Measurements from ENCODE around the gene KRT33B.

Gene KRT33B

DNA sequence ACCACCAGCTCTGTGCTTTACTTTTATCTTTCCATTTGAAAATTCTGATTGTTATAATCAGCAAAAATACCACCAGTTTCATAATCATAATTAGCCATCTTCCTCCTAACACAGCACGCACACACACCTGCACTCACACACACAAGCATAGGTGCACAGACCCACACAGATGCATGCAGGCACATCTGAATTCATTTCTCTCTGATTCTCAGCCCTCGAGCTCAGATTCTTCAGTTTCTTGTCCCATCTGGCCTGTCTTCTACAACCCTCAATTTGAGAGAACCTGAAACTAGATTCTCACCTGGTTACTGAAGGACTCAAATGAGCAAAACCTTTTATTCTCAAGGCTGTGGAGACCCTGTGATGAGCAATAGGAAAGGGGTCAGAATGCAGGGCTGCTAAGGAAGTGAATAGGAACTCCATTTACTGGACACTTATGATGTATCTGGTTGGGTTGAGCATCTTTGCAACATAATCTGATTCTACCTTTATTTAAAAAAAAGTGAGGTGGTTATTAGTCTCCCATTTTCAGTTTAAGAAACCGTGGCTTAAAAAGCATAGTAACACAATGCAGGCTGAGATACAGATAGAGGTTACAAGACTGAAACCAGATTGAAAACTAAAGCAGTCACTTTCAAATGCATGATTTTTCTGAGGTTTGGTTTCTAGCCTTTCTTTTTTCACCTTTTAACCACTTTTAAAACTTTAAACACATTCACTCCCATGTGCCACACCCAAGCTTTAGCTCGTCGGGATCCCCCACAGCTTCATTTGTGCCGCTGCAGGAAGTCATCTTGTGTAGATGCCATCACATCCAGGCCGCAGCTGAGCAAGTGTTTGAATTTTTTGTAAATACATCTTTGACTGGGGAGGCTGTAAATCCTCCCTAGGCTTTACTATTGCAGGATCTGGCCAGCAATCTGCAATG lies 28.4 kb downstream of the KRT33B start:
- H3K4me3 ChIP-seq (ENCODE audit: low read length) = no peak overlapping the region

GRCh38 chr17:41340494-41340893 lies 29.1 kb downstream of the KRT33B start:
- DNase-seq (ENCODE audit: low read depth) = no peak

More for the DNA sequence above, 28.4 kb downstream of the KRT33B start:
- H3K4me1 ChIP-seq (ENCODE audit: control insufficient read depth, insufficient read depth, low read length) = peaks cover 5% of the 10 kb centered on the region
- H3K27me3 ChIP-seq (replicated peaks; ENCODE audit: control insufficient read depth, insufficient read depth, low read length) = peaks cover 14% of the 10 kb centered on the region
- H3K9me3 ChIP-seq (ENCODE audit: control insufficient read depth, low read length) = peaks cover 26% of the 10 kb centered on the region
- H3K36me3 ChIP-seq (ENCODE audit: control insufficient read depth, insufficient read depth, low read length, severe bottlenecking) = no peaks in the 10 kb centered on the region
- DNase-seq (ENCODE audit: low read depth) = no peak
- H3K9ac ChIP-seq (ENCODE audit: low read length) = no peak overlapping the region

DNA sequence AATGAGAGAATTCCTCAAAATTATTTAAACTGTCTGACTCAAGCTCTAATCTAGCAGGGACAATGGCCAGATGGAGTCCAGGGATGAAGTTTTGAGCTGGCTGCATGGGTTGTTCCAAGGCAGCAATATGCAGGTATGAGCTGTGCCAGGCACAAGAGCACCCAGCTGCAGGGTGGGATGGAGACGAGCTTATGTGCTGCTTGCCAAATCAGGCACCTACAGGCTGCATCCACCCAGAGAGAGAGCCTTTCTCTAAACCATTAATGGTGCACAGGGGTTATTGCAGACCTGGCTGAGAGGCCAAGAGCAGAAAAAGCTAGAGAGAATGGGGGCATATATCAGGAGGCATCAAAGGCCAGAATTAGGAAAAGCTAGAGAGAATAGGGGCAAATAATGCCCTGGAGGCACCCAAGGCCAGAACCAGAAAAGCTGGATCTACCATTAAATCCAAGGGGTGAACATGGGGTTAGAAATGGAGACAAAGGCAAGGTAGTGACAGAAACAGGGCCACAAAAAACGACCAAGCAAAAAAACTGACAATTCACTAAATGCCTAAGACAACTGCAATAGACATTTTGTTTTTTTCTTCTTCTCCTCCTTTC lies 29.9 kb downstream of the KRT33B start:
- H3K9ac ChIP-seq (ENCODE audit: low read length) = no peak overlapping the region
- no peaks in the 10 kb centered on the region for H3K36me3 ChIP-seq (ENCODE audit: control insufficient read depth, insufficient read depth, low read length, severe bottlenecking)
- no peak for DNase-seq (ENCODE audit: low read depth)
- H3K4me1 ChIP-seq (ENCODE audit: control insufficient read depth, insufficient read depth, low read length) = peaks cover 5% of the 10 kb centered on the region
- H3K27me3 ChIP-seq (replicated peaks; ENCODE audit: control insufficient read depth, insufficient read depth, low read length) = peaks cover 19% of the 10 kb centered on the region
- H3K9me3 ChIP-seq (ENCODE audit: control insufficient read depth, low read length) = peaks cover 26% of the 10 kb centered on the region
- H3K4me3 ChIP-seq (ENCODE audit: low read length) = no peak overlapping the region

More at GRCh38 chr17:41340494-41340893, 29.1 kb downstream of the KRT33B start:
- peaks cover 5% of the 10 kb centered on the region for H3K4me1 ChIP-seq (ENCODE audit: control insufficient read depth, insufficient read depth, low read length)
- H3K27me3 ChIP-seq (replicated peaks; ENCODE audit: control insufficient read depth, insufficient read depth, low read length) = peaks cover 14% of the 10 kb centered on the region
- H3K4me3 ChIP-seq (ENCODE audit: low read length) = no peak overlapping the region
- H3K9ac ChIP-seq (ENCODE audit: low read length) = no peak overlapping the region
- H3K9me3 ChIP-seq (ENCODE audit: control insufficient read depth, low read length) = peaks cover 26% of the 10 kb centered on the region
- H3K36me3 ChIP-seq (ENCODE audit: control insufficient read depth, insufficient read depth, low read length, severe bottlenecking) = no peaks in the 10 kb centered on the region

DNA sequence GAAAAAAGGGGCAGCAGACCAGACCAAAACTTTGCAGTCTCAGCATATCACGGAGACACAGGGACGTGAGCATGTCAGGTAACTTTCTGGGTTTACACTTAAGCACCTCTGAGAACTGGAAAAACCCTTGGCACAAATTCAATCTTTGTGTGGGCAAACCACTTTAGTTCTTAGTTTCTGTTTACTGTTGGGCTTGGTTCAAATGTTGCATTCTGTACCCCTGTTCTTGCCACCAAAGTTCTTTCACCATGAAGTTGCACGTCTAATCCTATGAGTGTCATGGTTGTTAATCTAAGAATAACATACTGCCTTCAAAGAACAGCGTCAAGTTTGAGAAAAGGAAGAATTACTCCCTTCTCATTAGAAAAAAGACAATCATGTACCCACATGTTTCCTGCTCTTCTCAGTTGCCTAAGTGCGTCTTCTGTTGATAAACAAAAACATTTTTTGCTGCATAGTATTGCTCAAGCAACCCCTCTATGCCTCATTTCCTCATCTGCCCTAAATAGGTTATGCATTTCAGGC lies 30.6 kb downstream of the KRT33B start:
- Histone ChIP-seq H3K9me3 (ENCODE audit: control insufficient read depth, low read length) (peaks cover 26% of the 10 kb centered on the region), H3K4me1 (ENCODE audit: control insufficient read depth, insufficient read depth, low read length) (peaks cover 5% of the 10 kb centered on the region), H3K9ac (ENCODE audit: low read length) (no peak overlapping the region), H3K4me3 (ENCODE audit: low read length) (no peak overlapping the region), H3K36me3 (ENCODE audit: control insufficient read depth, insufficient read depth, low read length, severe bottlenecking) (no peaks in the 10 kb centered on the region), H3K27me3 (replicated peaks; ENCODE audit: control insufficient read depth, insufficient read depth, low read length) (peaks cover 25% of the 10 kb centered on the region)
- peak; percentile 46 for DNase-seq (ENCODE audit: low read depth)

- Histone ChIP-seq H3K4me1 (ENCODE audit: control insufficient read depth, insufficient read depth, low read length) (peaks cover 5% of the 10 kb centered on the region), H3K9ac (ENCODE audit: low read length) (no peak overlapping the region), H3K36me3 (ENCODE audit: control insufficient read depth, insufficient read depth, low read length, severe bottlenecking) (no peaks in the 10 kb centered on the region), H3K4me3 (ENCODE audit: low read length) (no peak overlapping the region), H3K9me3 (ENCODE audit: control insufficient read depth, low read length) (no peaks in the 10 kb centered on the region), H3K27me3 (replicated peaks; ENCODE audit: control insufficient read depth, insufficient read depth, low read length) (peaks cover 19% of the 10 kb centered on the region)
- no peak for DNase-seq (ENCODE audit: low read depth)
Observed at GRCh38 chr17:41335747-41336146, 33.9 kb downstream of the KRT33B start.

DNA sequence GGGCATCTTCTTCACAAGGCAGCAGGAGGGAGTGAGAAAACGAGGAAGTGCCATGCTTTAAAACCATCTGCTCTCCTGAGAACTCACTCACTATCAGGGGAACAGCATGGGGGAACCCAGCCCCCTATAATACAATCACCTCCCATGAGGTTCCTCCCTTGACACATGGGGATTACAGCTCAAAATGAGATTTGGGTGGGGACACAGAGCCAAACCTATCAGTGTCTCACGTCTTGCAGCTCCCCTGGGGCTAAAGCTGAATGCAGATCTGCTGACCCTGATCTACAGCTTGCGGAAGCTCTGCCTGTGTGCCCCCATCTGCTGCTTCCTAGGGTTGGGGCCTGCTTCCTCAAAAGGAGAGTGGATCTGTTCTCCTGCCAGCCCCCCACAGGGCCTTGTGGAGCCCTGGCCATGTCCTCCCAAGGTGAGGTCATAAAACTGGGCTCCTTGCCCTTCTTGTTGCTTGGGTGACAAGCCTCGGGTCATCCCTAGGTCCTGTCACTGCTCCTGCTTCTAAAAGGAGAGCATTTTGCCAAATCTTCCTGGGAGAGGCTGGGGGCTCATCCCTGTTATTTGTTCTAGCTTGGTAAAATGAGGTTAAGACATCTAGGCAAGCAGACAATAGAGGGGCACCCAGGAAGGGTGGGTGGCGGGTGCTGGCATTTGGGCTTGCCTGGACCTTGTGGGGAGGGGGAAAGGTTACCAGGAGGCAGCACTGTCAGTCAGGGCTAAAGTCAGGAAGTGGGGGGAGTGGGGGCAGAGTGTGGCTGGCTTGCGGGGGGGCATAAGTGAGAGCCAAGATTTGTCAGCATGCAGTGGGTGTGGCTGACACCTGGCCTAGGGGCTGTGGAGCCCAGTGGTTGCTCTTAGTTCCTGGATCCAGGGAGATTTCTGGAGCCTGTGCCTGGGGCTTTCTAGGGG lies 35.0 kb downstream of the KRT33B start:
- peaks cover 5% of the 10 kb centered on the region for H3K4me1 ChIP-seq (ENCODE audit: control insufficient read depth, insufficient read depth, low read length)
- H3K9ac ChIP-seq (ENCODE audit: low read length) = no peak overlapping the region
- DNase-seq (ENCODE audit: low read depth) = no peak
- no peak overlapping the region for H3K4me3 ChIP-seq (ENCODE audit: low read length)
- H3K27me3 ChIP-seq (replicated peaks; ENCODE audit: control insufficient read depth, insufficient read depth, low read length) = peaks cover 15% of the 10 kb centered on the region
- no peaks in the 10 kb centered on the region for H3K36me3 ChIP-seq (ENCODE audit: control insufficient read depth, insufficient read depth, low read length, severe bottlenecking)
- no peaks in the 10 kb centered on the region for H3K9me3 ChIP-seq (ENCODE audit: control insufficient read depth, low read length)

DNA sequence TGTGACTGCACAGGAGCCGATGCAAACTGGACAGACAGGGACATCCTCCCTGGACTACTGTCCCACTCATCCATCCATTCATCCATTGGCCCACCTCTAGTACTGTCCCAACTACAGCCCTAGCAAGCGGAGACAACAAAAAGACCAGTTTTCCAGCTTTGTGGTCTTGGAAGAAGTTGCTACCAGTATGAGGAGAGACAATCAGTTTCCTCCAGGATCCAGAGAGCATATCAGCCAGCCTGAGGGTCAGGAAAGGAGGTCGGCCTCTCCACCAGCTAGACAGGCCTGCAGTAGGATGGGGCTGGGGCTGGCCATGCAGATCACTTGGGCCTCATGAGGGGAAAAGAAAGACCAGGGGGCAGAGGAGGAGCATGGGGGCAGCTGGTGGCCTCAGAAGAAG lies 35.8 kb downstream of the KRT33B start:
- no peak for DNase-seq (ENCODE audit: low read depth)
- Histone ChIP-seq H3K9ac (ENCODE audit: low read length) (no peak overlapping the region), H3K36me3 (ENCODE audit: control insufficient read depth, insufficient read depth, low read length, severe bottlenecking) (no peaks in the 10 kb centered on the region), H3K27me3 (replicated peaks; ENCODE audit: control insufficient read depth, insufficient read depth, low read length) (peaks cover 12% of the 10 kb centered on the region), H3K4me1 (ENCODE audit: control insufficient read depth, insufficient read depth, low read length) (no peaks in the 10 kb centered on the region), H3K9me3 (ENCODE audit: control insufficient read depth, low read length) (no peaks in the 10 kb centered on the region), H3K4me3 (ENCODE audit: low read length) (no peak overlapping the region)

GRCh38 chr17:41333098-41333497 lies 36.5 kb downstream of the KRT33B start:
- Histone ChIP-seq H3K4me1 (ENCODE audit: control insufficient read depth, insufficient read depth, low read length) (no peaks in the 10 kb centered on the region), H3K36me3 (ENCODE audit: control insufficient read depth, insufficient read depth, low read length, severe bottlenecking) (no peaks in the 10 kb centered on the region), H3K27me3 (replicated peaks; ENCODE audit: control insufficient read depth, insufficient read depth, low read length) (peaks cover 12% of the 10 kb centered on the region), H3K4me3 (ENCODE audit: low read length) (no peak overlapping the region), H3K9ac (ENCODE audit: low read length) (no peak overlapping the region), H3K9me3 (ENCODE audit: control insufficient read depth, low read length) (no peaks in the 10 kb centered on the region)
- no peak for DNase-seq (ENCODE audit: low read depth)

DNA sequence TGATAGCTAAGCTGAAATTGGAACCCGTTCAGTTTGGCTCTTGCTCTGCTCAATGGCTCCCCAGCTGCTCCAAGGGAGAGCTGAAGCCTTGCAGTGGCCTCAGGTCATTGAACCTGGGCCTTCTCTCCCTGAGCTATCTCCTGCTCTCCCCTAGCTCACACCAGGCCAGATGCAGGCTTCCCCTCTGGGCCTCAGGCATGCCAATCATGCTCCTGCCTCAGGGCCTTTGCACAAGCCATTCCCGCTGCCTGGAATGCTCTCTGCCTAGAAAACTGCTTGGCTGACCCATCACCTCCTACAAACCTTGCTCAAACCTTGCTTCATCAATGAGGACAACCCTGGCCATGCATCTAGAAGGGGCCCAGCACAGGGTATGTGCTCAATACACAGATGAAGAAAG lies 37.4 kb downstream of the KRT33B start:
- no peak overlapping the region for H3K4me3 ChIP-seq (ENCODE audit: low read length)
- H3K9ac ChIP-seq (ENCODE audit: low read length) = no peak overlapping the region
- no peaks in the 10 kb centered on the region for H3K4me1 ChIP-seq (ENCODE audit: control insufficient read depth, insufficient read depth, low read length)
- no peak for DNase-seq (ENCODE audit: low read depth)
- no peaks in the 10 kb centered on the region for H3K9me3 ChIP-seq (ENCODE audit: control insufficient read depth, low read length)
- H3K27me3 ChIP-seq (replicated peaks; ENCODE audit: control insufficient read depth, insufficient read depth, low read length) = peaks cover 12% of the 10 kb centered on the region
- no peaks in the 10 kb centered on the region for H3K36me3 ChIP-seq (ENCODE audit: control insufficient read depth, insufficient read depth, low read length, severe bottlenecking)

DNA sequence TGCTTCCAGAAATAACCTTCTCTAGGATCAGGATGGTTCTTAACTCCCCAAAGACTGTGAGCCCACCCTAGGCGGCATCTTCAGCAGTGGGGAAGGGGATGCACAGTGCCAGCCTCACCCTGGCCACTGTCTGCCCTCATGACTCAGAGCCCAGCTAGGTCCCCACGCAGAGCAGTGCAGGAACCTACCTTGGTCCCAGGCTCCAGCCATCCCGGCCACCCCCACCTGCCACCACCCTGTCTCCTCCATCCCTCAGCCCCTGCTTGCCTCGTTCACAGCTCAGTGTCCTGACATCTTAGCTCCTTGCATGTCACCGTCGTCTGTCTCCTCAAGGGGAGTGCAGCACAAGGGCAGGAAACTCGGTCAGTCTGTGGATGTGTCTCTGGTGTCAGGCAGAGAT lies 38.0 kb downstream of the KRT33B start:
- Histone ChIP-seq H3K36me3 (ENCODE audit: control insufficient read depth, insufficient read depth, low read length, severe bottlenecking) (no peaks in the 10 kb centered on the region), H3K9me3 (ENCODE audit: control insufficient read depth, low read length) (no peaks in the 10 kb centered on the region), H3K4me3 (ENCODE audit: low read length) (no peak overlapping the region), H3K9ac (ENCODE audit: low read length) (no peak overlapping the region), H3K27me3 (replicated peaks; ENCODE audit: control insufficient read depth, insufficient read depth, low read length) (peaks cover 12% of the 10 kb centered on the region), H3K4me1 (ENCODE audit: control insufficient read depth, insufficient read depth, low read length) (no peaks in the 10 kb centered on the region)
- no peak for DNase-seq (ENCODE audit: low read depth)

Data from adipocyte (in vitro differentiated cells).